Keratinocyte (primary cell): ENCODE data around the gene OR6B2.

Source experiments
- CTCF ChIP-seq, 3 experiments: IDR thresholded peaks in 1 of 3; conservative IDR thresholded peaks in 1 of 3; optimal IDR thresholded peaks in 1 of 3; 2 replicates in 2 of 3; 3 replicates in 1 of 3; pipeline versions ENCODE3 to v1.5.1; 2011; ENCODE audit warnings: low read length in 3 of 3, mild to moderate bottlenecking in 3 of 3, moderate library complexity in 2 of 3, control low read depth in 1 of 3, inconsistent platforms in 1 of 3; ENCODE audit not compliant: insufficient read depth in 2 of 3; ENCODE audit errors: extremely low read depth in 1 of 3
- EZH2 ChIP-seq: IDR thresholded peaks from one replicate; pipeline ENCODE4 v1.6.1; 2012; ENCODE audit warnings: inconsistent platforms, mild to moderate bottlenecking, low read length, moderate library complexity

- no peak for TF ChIP-seq EZH2
- TF ChIP-seq CTCF (optimal IDR thresholded peaks at IDR 0.05 in 1 of 3, IDR thresholded peaks at IDR 0.05 in 1 of 3, conservative IDR thresholded peaks at IDR 0.05 in 1 of 3; ENCODE audit: extremely low read depth in 1 of 3, insufficient read depth in 2 of 3, low read length in 3 of 3), result no peak
Measured at GRCh38 chr2:240078631-240079030, 48.4 kb upstream of the OR6B2 start.
